Measurements from ENCODE around the gene RAB31.

GRCh38 chr18:9720327-9720726 is 12.2 kb downstream of the RAB31 start:
- TF ChIP-seq ZBTB33 (IDR thresholded peaks at IDR 0.05; ENCODE audit: borderline replicate concordance, low read depth) (no peak), CTCF (IDR thresholded peaks at IDR 0.05) (no peak), REST (IDR thresholded peaks at IDR 0.05; ENCODE audit: low read depth, low read length) (no peak), SIN3A (IDR thresholded peaks at IDR 0.05; ENCODE audit: borderline replicate concordance, low read depth, low read length) (no peak), POLR2AphosphoS5 (IDR thresholded peaks at IDR 0.05; ENCODE audit: low read depth, low read length) (no peak)

Measured in SK-N-SH (cell line).